GM18951 (cell line): ENCODE measurements around the gene AP4S1.

ENCODE experiments used
- POLR2A ChIP-seq: IDR thresholded peaks from 4 replicates; pipeline ENCODE4 v1.6.1; 2011; ENCODE audit warnings: mild to moderate bottlenecking; ENCODE audit not compliant: insufficient read length, insufficient read depth; ENCODE audit errors: extremely low read depth
- in situ Hi-C: fragments of 300-500 bp; cut with MboI; formaldehyde crosslinking; loops from one replicate; pipeline ENCODE4 v1.12.0; 2022; ENCODE audit warnings: low sequenced_read_pairs, mixed read lengths, inconsistent platforms; ENCODE audit not compliant: unreplicated experiment

The AP4S1 gene

GRCh38 chr14:31020834-31021575 is 4.4 kb upstream of the AP4S1 start:
- in situ Hi-C loops = no loop called here

GRCh38 chr14:31021576-31021949 is 3.9 kb upstream of the AP4S1 start:
- no peak for TF ChIP-seq POLR2A
- in situ Hi-C loops = no loop called here

More at GRCh38 chr14:31020834-31021575, 4.4 kb upstream of the AP4S1 start:
- TF ChIP-seq POLR2A = no peak

- in situ Hi-C loops = no loop called here
- TF ChIP-seq POLR2A = no peak
These were observed 3.1 kb upstream of the AP4S1 start for GRCh38 chr14:31022386-31022785.

GRCh38 chr14:31024010-31024480 is 1.4 kb upstream of the AP4S1 start:
- in situ Hi-C loops = no loop called here
- no peak for TF ChIP-seq POLR2A

GRCh38 chr14:31024577-31025366 is 677 bp upstream of the AP4S1 start:
- in situ Hi-C loops = no loop called here
- no peak for TF ChIP-seq POLR2A

- in situ Hi-C loops = no loop called here
- no peak for TF ChIP-seq POLR2A
These were observed 614 bp downstream of the AP4S1 start, which contains the start of gene STRN3 for GRCh38 chr14:31026077-31026449. Gene STRN3 (minus strand): TSS chr14:31026379. CDS start chr14:31026185, 194 bp downstream.

GRCh38 chr14:31026450-31027235 is 1.2 kb downstream of the AP4S1 start:
- TF ChIP-seq POLR2A = peak; percentile 86
- in situ Hi-C loops = no loop called here

GRCh38 chr14:31027847-31028246 is 2.4 kb downstream of the AP4S1 start:
- in situ Hi-C loops = no loop called here
- TF ChIP-seq POLR2A = no peak

- no peak for TF ChIP-seq POLR2A
- in situ Hi-C loops = no loop called here
These were observed 3.8 kb downstream of the AP4S1 start for GRCh38 chr14:31029016-31029970.

- TF ChIP-seq POLR2A = no peak
- in situ Hi-C loops = no loop called here
These were observed 5.0 kb downstream of the AP4S1 start for GRCh38 chr14:31030469-31030868.

- in situ Hi-C loops = no loop called here
These were observed 11.1 kb downstream of the AP4S1 start for GRCh38 chr14:31036552-31036951.

DNA sequence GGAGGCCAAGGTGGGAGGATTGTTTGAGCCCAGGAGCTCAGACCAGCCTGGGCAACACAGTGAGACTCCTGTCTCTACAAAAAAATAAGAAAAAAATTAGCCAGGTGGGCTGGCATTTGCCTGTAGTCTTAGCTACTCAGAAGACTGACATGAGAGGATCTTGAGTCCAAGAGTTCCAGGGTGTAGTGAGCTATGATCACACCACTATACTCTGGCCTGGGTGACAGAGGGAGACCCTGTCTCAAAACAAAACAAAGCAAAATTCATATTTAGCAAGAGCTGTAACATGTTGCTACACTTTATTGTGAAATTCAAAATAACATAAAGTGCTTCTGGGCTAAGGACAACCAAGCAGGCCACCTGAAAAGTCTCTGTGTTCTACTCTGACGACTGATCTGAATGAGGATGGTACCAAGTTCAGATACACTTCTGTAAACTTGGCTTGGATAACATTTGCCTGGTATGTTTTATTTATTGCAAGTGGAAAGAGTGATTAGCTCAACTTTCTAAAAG is 12.3 kb downstream of the AP4S1 start:
- no peak for TF ChIP-seq POLR2A
- in situ Hi-C loops = no loop called here

More at GRCh38 chr14:31036552-31036951, 11.1 kb downstream of the AP4S1 start:
- no peak for TF ChIP-seq POLR2A
